Measurements from ENCODE around the gene EML2. TPM values are rescaled to one million over a fixed set of nuclear protein-coding genes. Genes with fewer than 3 reads are reported as not detected.
"Not testable (repeated sequence)": the region's sequence is repeated elsewhere in the genome, so short reads cannot be mapped to it uniquely, and the experiment has no call there.

EML2 gene
- polyA plus RNA-seq, 3 donors from 2014 or later, result 11.9 to 24.7 (median 14.2) TPM

- peak overlapping the region in 5 of 6 donors; percentile 1 to 55 (median 3) for H3K27ac Mint-ChIP-seq
- H3K27me3 Mint-ChIP-seq (ENCODE audit: low read depth in 3 of 3), result peaks cover 0 to 3% (median 2%) of the 10 kb centered on the region in 3 donors
- no peak for DNase-seq
- H3K4me3 Mint-ChIP-seq, result no peak overlapping the region
- H3K36me3 Mint-ChIP-seq, result peaks cover 14 to 32% (median 16%) of the 10 kb centered on the region in 3 donors
- H3K4me1 Mint-ChIP-seq, result peaks cover 0 to 2% of the 10 kb centered on the region in 2 donors
- H3K9me3 Mint-ChIP-seq, result no peaks in the 10 kb centered on the region
These were observed 15.2 kb downstream of the EML2 start for GRCh38 chr19:45623984-45624383.

- peaks cover 14 to 35% (median 16%) of the 10 kb centered on the region in 3 donors for H3K36me3 Mint-ChIP-seq
- H3K27ac Mint-ChIP-seq, result peak overlapping the region in 1 of 6 donors; percentile 69
- no peaks in the 10 kb centered on the region for H3K9me3 Mint-ChIP-seq
- peaks cover 0 to 2% of the 10 kb centered on the region in 2 donors for H3K4me1 Mint-ChIP-seq
- no peak for DNase-seq
- H3K27me3 Mint-ChIP-seq (ENCODE audit: low read depth in 3 of 3), result peaks cover 1 to 4% (median 3%) of the 10 kb centered on the region in 3 donors
- H3K4me3 Mint-ChIP-seq, result no peak overlapping the region
These were observed 17.2 kb downstream of the EML2 start for GRCh38 chr19:45621976-45622503.

GRCh38 chr19:45621389-45621788 is 17.8 kb downstream of the EML2 start:
- Mint-ChIP-seq H3K9me3 (no peaks in the 10 kb centered on the region), H3K4me3 (no peak overlapping the region), H3K36me3 (peaks cover 14 to 35% (median 16%) of the 10 kb centered on the region in 3 donors), H3K27ac (peak overlapping the region in 1 of 6 donors; percentile 40), H3K27me3 (ENCODE audit: low read depth in 3 of 3) (peaks cover 1 to 4% (median 3%) of the 10 kb centered on the region in 3 donors), H3K4me1 (peaks cover 0 to 2% of the 10 kb centered on the region in 2 donors)
- DNase-seq, result no peak

- DNase-seq, result no peak
- no peak overlapping the region for H3K4me3 Mint-ChIP-seq
- peaks cover 11 to 28% (median 15%) of the 10 kb centered on the region in 3 donors for H3K36me3 Mint-ChIP-seq
- H3K27me3 Mint-ChIP-seq (ENCODE audit: low read depth in 3 of 3), result peaks cover 0 to 4% (median 2%) of the 10 kb centered on the region in 3 donors
- H3K4me1 Mint-ChIP-seq, result peaks cover 9 to 12% of the 10 kb centered on the region in 2 donors
- H3K9me3 Mint-ChIP-seq, result no peaks in the 10 kb centered on the region
- no peak overlapping the region for H3K27ac Mint-ChIP-seq
These were observed 22.5 kb downstream of the EML2 start for GRCh38 chr19:45616704-45617017.

GRCh38 chr19:45615795-45616703 is 23.1 kb downstream of the EML2 start:
- no peaks in the 10 kb centered on the region for H3K9me3 Mint-ChIP-seq
- H3K4me1 Mint-ChIP-seq, result peaks cover 9 to 12% of the 10 kb centered on the region in 2 donors
- H3K4me3 Mint-ChIP-seq, result no peak overlapping the region
- peak overlapping the region in 4 of 6 donors; percentile 18 to 83 (median 50) for H3K27ac Mint-ChIP-seq
- DNase-seq, result peak; percentile 56 to 80 (median 60)
- peaks cover 0 to 4% (median 2%) of the 10 kb centered on the region in 3 donors for H3K27me3 Mint-ChIP-seq (ENCODE audit: low read depth in 3 of 3)
- H3K36me3 Mint-ChIP-seq, result peaks cover 11 to 32% (median 15%) of the 10 kb centered on the region in 3 donors

GRCh38 chr19:45615056-45615455 is 24.1 kb downstream of the EML2 start:
- H3K4me1 Mint-ChIP-seq, result peaks cover 9 to 12% of the 10 kb centered on the region in 2 donors
- H3K36me3 Mint-ChIP-seq, result peaks cover 11 to 31% (median 15%) of the 10 kb centered on the region in 3 donors
- H3K9me3 Mint-ChIP-seq; H3K27ac Mint-ChIP-seq; DNase-seq; H3K27me3 Mint-ChIP-seq (ENCODE audit: low read depth in 3 of 3); H3K4me3 Mint-ChIP-seq: not testable (repeated sequence)

GRCh38 chr19:45613926-45614725 is 25.1 kb downstream of the EML2 start:
- Mint-ChIP-seq H3K27ac (peak overlapping the region; percentile 49 to 94 (median 66)), H3K4me1 (peaks cover 9 to 12% of the 10 kb centered on the region in 2 donors), H3K4me3 (peak overlapping the region in 3 of 5 donors; percentile 39 to 67 (median 56)), H3K27me3 (ENCODE audit: low read depth in 3 of 3) (peaks cover 0 to 4% (median 2%) of the 10 kb centered on the region in 3 donors), H3K9me3 (no peaks in the 10 kb centered on the region), H3K36me3 (peaks cover 18 to 35% (median 20%) of the 10 kb centered on the region in 3 donors)
- DNase-seq, result peak in 1 of 3 donors; percentile 42

- Mint-ChIP-seq H3K4me1 (peaks cover 8 to 11% of the 10 kb centered on the region in 2 donors), H3K9me3 (no peaks in the 10 kb centered on the region), H3K36me3 (peaks cover 15 to 31% (median 16%) of the 10 kb centered on the region in 3 donors), H3K4me3 (no peak overlapping the region), H3K27ac (peak overlapping the region in 4 of 6 donors; percentile 20 to 79 (median 58)), H3K27me3 (ENCODE audit: low read depth in 3 of 3) (peaks cover 0 to 3% (median 1%) of the 10 kb centered on the region in 3 donors)
- DNase-seq, result no peak
These were observed 30.2 kb downstream of the EML2 start for GRCh38 chr19:45608948-45609347.

GRCh38 chr19:45607071-45608029 is 31.8 kb downstream of the EML2 start:
- H3K27ac Mint-ChIP-seq, result peak overlapping the region in 5 of 6 donors; percentile 54 to 93 (median 89)
- peaks cover 7 to 9% of the 10 kb centered on the region in 2 donors for H3K4me1 Mint-ChIP-seq
- peak overlapping the region in 3 of 5 donors; percentile 53 to 63 (median 59) for H3K4me3 Mint-ChIP-seq
- peak; percentile 43 to 48 (median 47) for DNase-seq
- peaks cover 1 to 11% (median 4%) of the 10 kb centered on the region in 3 donors for H3K27me3 Mint-ChIP-seq (ENCODE audit: low read depth in 3 of 3)
- no peaks in the 10 kb centered on the region for H3K9me3 Mint-ChIP-seq
- H3K36me3 Mint-ChIP-seq, result peaks cover 10 to 23% (median 12%) of the 10 kb centered on the region in 3 donors

GRCh38 chr19:45601524-45602374 is 37.4 kb downstream of the EML2 start, which contains the start of gene GPR4:
Gene GPR4, minus strand, starts transcription at chr19:45602212. Its CDS starts 10,346 bp downstream, at chr19:45591866.
- peak within 1 kb of the TSS in 3 of 6 donors; percentile 59 to 67 (median 61) for H3K27ac Mint-ChIP-seq
- H3K4me3 Mint-ChIP-seq, result peak within 1 kb of the TSS in 2 of 5 donors; percentile 34 to 65

GRCh38 chr19:45601115-45601514 is 38.1 kb downstream of the EML2 start:
- H3K4me1 Mint-ChIP-seq, result peaks cover 15% of the 10 kb centered on the region in 2 donors
- no peak for DNase-seq
- peaks cover 0 to 1% (median 0%) of the 10 kb centered on the region in 6 donors for H3K9me3 Mint-ChIP-seq
- H3K27me3 Mint-ChIP-seq (ENCODE audit: low read depth in 3 of 3), result peaks cover 16 to 55% (median 23%) of the 10 kb centered on the region in 3 donors
- peak overlapping the region in 1 of 5 donors; percentile 65 for H3K4me3 Mint-ChIP-seq
- peak overlapping the region in 2 of 6 donors; percentile 59 to 67 for H3K27ac Mint-ChIP-seq
- peaks cover 0 to 6% (median 5%) of the 10 kb centered on the region in 3 donors for H3K36me3 Mint-ChIP-seq

More at GRCh38 chr19:45601524-45602374, 37.4 kb downstream of the EML2 start, which contains the start of gene GPR4:
- H3K36me3 Mint-ChIP-seq, result peaks cover 0 to 6% (median 5%) of the 10 kb centered on the region in 3 donors
- H3K27me3 Mint-ChIP-seq (ENCODE audit: low read depth in 3 of 3), result peaks cover 14 to 52% (median 21%) of the 10 kb centered on the region in 3 donors
- no peak for DNase-seq
- H3K9me3 Mint-ChIP-seq, result peaks cover 0 to 1% (median 0%) of the 10 kb centered on the region in 6 donors
- peaks cover 15% of the 10 kb centered on the region in 2 donors for H3K4me1 Mint-ChIP-seq

Data from immature natural killer cell (primary cell).